ENCODE measurements around the gene NCAM1.

The NCAM1 gene

GRCh38 chr11:112968941-112969713 lies 7.9 kb downstream of the NCAM1 start:
- in situ Hi-C loops (cut with HindIII; ENCODE audit: low sequenced_read_pairs): no loop called here

DNA sequence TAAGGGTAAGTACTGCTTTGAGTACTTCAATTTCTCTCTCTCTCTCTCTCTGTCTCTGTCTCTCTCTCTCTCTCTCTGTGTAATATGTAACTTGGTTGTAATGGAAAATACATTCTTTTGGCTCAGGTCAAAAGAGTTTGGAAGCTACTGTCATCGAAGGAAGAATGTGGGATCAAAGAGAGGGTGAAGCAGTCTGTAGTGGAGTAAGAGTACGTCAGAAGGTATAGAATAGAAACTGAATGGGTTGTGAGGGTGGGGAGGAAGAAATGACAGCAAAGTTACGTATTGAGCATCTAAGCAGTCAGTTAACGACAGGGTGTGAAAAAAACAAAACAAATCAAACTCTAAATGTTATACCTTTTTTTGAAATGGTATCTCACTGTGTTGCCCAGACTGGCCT lies 10.0 kb downstream of the NCAM1 start:
- in situ Hi-C loops (cut with HindIII; ENCODE audit: low sequenced_read_pairs): no loop called here

DNA sequence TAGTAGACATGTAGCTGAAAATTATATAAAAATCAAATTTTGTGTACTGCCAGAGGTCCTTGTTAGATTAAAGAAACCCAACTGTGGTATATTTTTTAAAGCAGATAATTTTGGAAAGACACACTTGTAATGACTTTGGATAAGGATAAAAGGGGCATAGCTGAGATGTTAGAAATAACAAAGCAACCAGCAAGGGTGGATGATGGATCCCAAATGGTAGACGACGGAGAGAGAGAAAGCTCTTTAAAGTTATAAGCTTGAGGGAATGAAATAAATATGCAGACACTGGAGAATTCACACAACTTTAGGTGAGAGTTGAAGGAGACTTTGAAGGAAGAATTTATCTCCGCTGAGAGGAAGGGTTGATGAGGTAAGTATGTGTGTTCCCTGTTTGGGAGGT lies 10.6 kb downstream of the NCAM1 start:
- in situ Hi-C loops (cut with HindIII; ENCODE audit: low sequenced_read_pairs): no loop called here

DNA sequence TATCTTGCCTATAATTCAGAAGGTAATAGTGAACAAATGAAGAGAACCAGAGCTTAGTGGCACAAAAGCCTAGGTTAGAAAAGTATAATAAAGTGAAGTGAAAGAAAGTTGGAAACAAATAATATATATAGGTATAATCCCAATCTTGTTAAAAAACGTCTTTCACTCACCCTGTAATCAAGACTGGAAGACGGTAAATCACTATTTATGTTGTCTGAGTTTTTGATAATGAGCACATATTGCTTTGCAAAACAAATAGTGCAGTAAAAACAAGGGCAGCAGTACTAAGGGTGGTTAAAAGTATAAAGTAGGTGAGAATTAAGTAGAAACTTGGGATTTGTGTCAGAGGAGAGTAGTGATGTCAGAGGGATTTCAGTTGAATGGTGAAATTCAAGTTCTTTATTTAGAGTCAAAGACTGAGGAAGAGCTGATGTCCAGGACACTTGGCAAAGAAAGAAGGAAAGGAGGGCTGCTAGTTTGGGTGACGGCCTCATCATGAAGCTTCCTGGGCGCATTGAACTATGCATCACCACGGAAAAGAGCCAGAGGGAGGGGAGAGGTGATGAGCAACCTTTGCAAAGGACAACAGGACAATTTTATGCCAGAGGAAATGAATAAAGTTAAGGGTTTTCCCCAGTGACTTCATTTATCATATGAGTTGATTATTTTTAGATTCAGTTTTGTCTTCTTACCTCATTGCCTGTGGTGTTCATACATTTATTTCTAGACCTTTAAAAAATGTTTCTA lies 11.4 kb downstream of the NCAM1 start:
- in situ Hi-C loops (cut with HindIII; ENCODE audit: low sequenced_read_pairs): no loop called here

- in situ Hi-C loops (cut with HindIII; ENCODE audit: low sequenced_read_pairs): no loop called here
These were observed 13.8 kb downstream of the NCAM1 start for GRCh38 chr11:112975051-112975450.

GRCh38 chr11:112975493-112975892 lies 14.3 kb downstream of the NCAM1 start:
- in situ Hi-C loops (cut with HindIII; ENCODE audit: low sequenced_read_pairs): no loop called here

DNA sequence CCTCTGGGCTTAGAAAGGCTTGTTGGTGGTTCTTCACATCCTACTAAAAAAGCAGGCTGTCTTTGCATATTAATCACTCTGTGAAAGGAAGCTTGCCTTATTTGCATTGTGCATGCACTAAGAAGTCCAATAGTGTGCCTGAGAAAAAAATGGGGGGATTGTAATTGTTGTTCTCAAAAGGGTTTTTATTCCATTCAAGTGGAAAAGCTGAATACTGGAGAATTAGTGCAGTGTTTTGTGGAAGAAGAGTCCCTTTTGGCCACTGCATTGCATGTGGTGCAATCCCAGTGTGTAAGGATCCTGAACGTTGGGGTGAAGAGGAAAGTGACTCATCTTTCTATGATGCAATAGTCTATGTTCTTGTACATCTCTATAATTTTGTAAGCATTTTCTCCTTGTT lies 16.5 kb downstream of the NCAM1 start:
- in situ Hi-C loops (cut with HindIII; ENCODE audit: low sequenced_read_pairs): no loop called here

GRCh38 chr11:112983887-112984286 lies 22.7 kb downstream of the NCAM1 start:
- in situ Hi-C loops (cut with HindIII; ENCODE audit: low sequenced_read_pairs): no loop called here

DNA sequence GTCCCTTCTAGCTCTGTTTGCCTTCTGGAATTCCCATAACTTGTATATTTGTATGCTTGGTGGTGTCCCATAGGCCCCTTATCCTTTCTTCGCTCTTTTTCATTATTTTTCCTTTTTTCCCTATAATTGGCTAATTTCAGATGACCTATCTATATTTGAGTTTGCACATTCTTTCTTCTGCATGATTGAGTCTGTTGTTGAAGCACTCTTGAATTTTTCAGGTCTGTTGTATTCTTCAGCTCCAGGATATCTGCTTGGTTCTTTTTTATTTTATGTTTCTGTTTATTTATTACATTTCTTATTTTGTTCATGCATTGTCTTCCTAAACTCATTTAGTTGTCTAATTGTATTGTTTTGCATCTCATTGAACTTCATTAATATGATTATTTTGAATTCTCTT lies 28.0 kb downstream of the NCAM1 start:
- in situ Hi-C loops (cut with HindIII; ENCODE audit: low sequenced_read_pairs): no loop called here

DNA sequence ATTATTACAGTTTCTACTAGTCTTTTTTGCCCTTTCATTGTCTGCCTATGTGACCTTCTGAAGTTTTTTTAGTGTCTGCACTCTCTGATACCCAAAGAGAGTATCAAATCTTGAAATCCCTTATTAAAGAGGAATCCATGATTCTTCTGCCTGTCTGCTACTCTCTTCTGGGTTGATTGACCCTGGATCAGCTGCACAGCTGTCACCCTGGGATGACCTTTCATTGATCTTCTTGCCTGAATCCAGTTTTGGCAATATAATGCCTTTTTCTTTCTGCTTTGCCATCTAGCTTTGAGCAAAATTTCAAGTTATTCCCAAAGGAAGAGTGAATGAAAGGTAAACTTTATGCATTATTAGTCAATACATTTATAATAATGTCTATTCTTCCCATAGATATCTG lies 32.6 kb downstream of the NCAM1 start:
- in situ Hi-C loops (cut with HindIII; ENCODE audit: low sequenced_read_pairs): no loop called here

GRCh38 chr11:112995423-112996090 lies 34.3 kb downstream of the NCAM1 start:
- in situ Hi-C loops (cut with HindIII; ENCODE audit: low sequenced_read_pairs): no loop called here

- in situ Hi-C loops (cut with HindIII; ENCODE audit: low sequenced_read_pairs): no loop called here
These were observed 35.8 kb downstream of the NCAM1 start for GRCh38 chr11:112996994-112997393.

GRCh38 chr11:112997857-112998466 lies 36.7 kb downstream of the NCAM1 start:
- in situ Hi-C loops (cut with HindIII; ENCODE audit: low sequenced_read_pairs): no loop called here

GRCh38 chr11:112999520-112999919 lies 38.3 kb downstream of the NCAM1 start:
- in situ Hi-C loops (cut with HindIII; ENCODE audit: low sequenced_read_pairs): no loop called here

DNA sequence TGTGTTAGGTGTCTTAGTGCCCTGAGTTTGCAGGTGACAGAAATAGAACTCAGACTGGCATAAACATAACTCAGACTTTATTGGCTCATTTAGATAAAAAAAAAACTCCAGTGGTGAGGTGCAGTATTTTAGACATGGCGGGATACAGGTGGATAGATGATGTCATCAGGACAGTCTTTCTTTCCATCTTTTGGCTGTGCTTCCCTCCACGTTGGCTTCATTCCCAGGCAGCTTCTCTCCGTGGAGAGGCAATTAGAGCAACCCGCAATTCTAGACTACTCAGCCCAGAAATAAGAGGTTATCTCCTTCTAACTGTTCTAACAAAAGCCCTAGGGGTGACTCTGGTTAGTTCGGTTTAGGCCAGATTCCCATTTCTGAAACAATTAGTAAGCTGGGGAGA lies 40.5 kb downstream of the NCAM1 start:
- in situ Hi-C loops (cut with HindIII; ENCODE audit: low sequenced_read_pairs): no loop called here

GRCh38 chr11:113006896-113007445 lies 45.8 kb downstream of the NCAM1 start:
- in situ Hi-C loops (cut with HindIII; ENCODE audit: low sequenced_read_pairs): no loop called here

- in situ Hi-C loops (cut with HindIII; ENCODE audit: low sequenced_read_pairs): no loop called here
These were observed 53.3 kb downstream of the NCAM1 start for GRCh38 chr11:113014262-113015097.

DNA sequence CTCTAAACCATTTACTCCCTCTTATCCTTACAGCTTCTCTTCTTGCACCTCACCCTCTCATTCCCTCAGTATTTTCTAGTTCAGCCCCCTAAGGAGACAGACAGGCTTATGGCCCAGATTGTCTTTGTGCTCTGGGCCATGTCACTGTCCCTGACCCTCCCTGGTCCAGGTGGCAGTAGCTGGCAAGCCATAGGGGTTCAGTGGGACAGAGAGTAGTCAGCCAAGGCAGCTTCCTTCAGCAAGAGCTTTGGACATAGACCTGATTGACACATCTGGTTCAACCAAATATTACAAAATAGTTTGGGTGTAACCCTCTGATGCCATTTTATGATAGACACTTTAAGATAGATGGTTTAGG lies 53.9 kb downstream of the NCAM1 start:
- in situ Hi-C loops (cut with HindIII; ENCODE audit: low sequenced_read_pairs): no loop called here

- in situ Hi-C loops (cut with HindIII; ENCODE audit: low sequenced_read_pairs): no loop called here
These were observed 55.7 kb downstream of the NCAM1 start for GRCh38 chr11:113016905-113017304.

DNA sequence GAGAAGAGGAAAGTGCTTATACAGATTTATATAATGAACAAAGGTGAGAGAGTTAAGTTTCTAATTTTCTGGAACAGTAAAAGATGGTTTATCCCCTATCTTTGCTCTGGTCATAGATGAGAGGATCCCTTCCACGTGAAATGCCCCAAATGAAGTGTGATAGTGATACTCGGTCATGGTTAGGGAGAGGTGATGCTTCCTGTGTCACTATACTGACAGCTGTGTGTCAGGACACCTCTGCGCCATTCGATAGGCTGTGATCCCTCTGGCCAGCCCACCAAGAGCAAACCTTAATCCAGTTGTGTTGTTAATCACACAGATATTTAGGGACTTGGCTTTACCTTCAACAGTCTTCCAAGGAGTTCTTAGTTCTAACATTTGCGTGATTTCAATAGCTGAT lies 57.7 kb downstream of the NCAM1 start:
- in situ Hi-C loops (cut with HindIII; ENCODE audit: low sequenced_read_pairs): no loop called here

Data from endothelial cell of hepatic sinusoid (primary cell).